ENCODE results near the gene ABCF2. TPM values are rescaled to one million over a fixed set of nuclear protein-coding genes. Genes with fewer than 3 reads are reported as not detected.

Gene ABCF2
- total and polyA plus RNA-seq, 4 donors = 6.3 to 15.6 (median 10.5) TPM

- TF ChIP-seq ZBTB33 (IDR thresholded peaks at IDR 0.05) = no peak
Measured at GRCh38 chr7:151260471-151260870, 33.5 kb upstream of the ABCF2 start (continued).

DNA sequence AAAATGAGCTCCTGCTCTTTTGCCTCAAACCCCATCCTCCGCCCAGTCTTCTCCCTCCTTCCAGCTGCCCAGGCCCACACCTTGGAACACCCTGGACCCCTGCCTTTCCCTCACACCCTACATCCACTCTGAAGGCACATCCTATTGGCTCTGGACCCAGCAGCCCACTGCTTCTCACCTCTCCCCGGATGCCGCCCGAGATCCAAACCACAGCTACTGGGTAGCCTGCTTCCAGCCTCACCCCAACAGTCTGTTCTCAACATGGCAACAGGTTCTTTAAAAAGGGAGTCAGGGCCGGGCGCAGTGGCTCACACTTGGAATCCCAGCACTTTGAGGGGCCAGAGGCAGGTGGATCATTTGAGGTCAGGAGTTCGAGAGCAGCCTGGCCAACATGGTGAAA is 31.0 kb upstream of the ABCF2 start:
- H3K9me3 ChIP-seq (ENCODE audit: control insufficient read depth in 4 of 4, low read length in 3 of 4) = no peaks in the 10 kb centered on the region
- H3K27ac ChIP-seq (ENCODE audit: low read depth in 1 of 2, low read length in 2 of 2) = no peak overlapping the region
- DNase-seq (ENCODE audit: low spot score) = no peak
- no peak overlapping the region for H3K4me3 ChIP-seq (ENCODE audit: low read depth in 1 of 3, low read length in 3 of 3)
- 91% methylated on average over 7 of the region's 7 CpGs for WGBS
- no peaks in the 10 kb centered on the region for H3K36me3 ChIP-seq (ENCODE audit: control insufficient read depth in 4 of 4, insufficient read depth in 3 of 4, low read depth in 1 of 4, low read length in 3 of 4)
- H3K27me3 ChIP-seq (ENCODE audit: control insufficient read depth in 4 of 4, insufficient read depth in 4 of 4, low read length in 3 of 4) = peaks cover 0 to 8% (median 2%) of the 10 kb centered on the region in 4 donors
- H3K9ac ChIP-seq (ENCODE audit: low read depth in 1 of 2, low read length in 2 of 2) = no peak overlapping the region
- no peaks in the 10 kb centered on the region for H3K4me1 ChIP-seq (ENCODE audit: control insufficient read depth in 4 of 4, insufficient read depth in 4 of 4, low read length in 3 of 4)
- no peak for TF ChIP-seq HNF4A (conservative IDR thresholded peaks at IDR 0.05)
- no peak for TF ChIP-seq ZBTB33 (IDR thresholded peaks at IDR 0.05)
- TF ChIP-seq RAD21 (IDR thresholded peaks at IDR 0.05) = no peak
- TF ChIP-seq CTCF (IDR thresholded peaks at IDR 0.05; ENCODE audit: low read depth, low read length, missing input control) = no peak
- no peak for TF ChIP-seq GABPA (IDR thresholded peaks at IDR 0.05 in 1 of 2, conservative IDR thresholded peaks at IDR 0.05 in 1 of 2)
- no peak for TF ChIP-seq SP1 (IDR thresholded peaks at IDR 0.05)
- no peak for TF ChIP-seq RXRA (IDR thresholded peaks at IDR 0.05)
- no peak for TF ChIP-seq HNF4G (IDR thresholded peaks at IDR 0.05)
- TF ChIP-seq, protein P1, sequence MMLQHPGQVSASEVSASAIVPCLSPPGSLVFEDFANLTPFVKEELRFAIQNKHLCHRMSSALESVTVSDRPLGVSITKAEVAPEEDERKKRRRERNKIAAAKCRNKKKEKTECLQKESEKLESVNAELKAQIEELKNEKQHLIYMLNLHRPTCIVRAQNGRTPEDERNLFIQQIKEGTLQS (IDR thresholded peaks at IDR 0.05) = no peak
- TF ChIP-seq FOXA2 (IDR thresholded peaks at IDR 0.05) = no peak
- TF ChIP-seq REST (IDR thresholded peaks at IDR 0.05) = no peak
- TF ChIP-seq MAX (IDR thresholded peaks at IDR 0.05) = no peak
- no peak for TF ChIP-seq YY1 (IDR thresholded peaks at IDR 0.05)
- TF ChIP-seq JUND (IDR thresholded peaks at IDR 0.05) = no peak
